GM12891 (cell line): Measurements from ENCODE around the gene CCDC85A.

Source experiments
- DNase-seq: peaks from one replicate; pipeline ENCODE4 v3.0.0; 2011; ENCODE audit warnings: low spot score; ENCODE audit not compliant: insufficient read length
- FAIRE-seq: peaks from 2 replicates; lab custom pipeline; 2011; peaks lifted over from hg19 to GRCh38; lab: Jason Lieb, UNC
- PAX5 ChIP-seq: IDR thresholded peaks from 2 replicates; pipeline ENCODE4 v1.6.1; 2011; ENCODE audit warnings: low read length, moderate library complexity, mild to moderate bottlenecking; ENCODE audit not compliant: insufficient read depth, severe bottlenecking
- POLR2A ChIP-seq: IDR thresholded peaks from 2 replicates; pipeline ENCODE4 v1.6.1; 2011; ENCODE audit warnings: low read depth, low read length, control low read depth
- POLR2AphosphoS5 ChIP-seq: IDR thresholded peaks from 2 replicates; pipeline ENCODE4 v1.6.1; 2011; ENCODE audit warnings: low read depth, low read length, control low read depth
- POU2F2 ChIP-seq: IDR thresholded peaks from 2 replicates; pipeline ENCODE4 v1.6.1; 2011; ENCODE audit warnings: low read depth, mild to moderate bottlenecking, control low read depth, low read length, moderate library complexity
- SPI1 ChIP-seq: IDR thresholded peaks from 2 replicates; pipeline ENCODE4 v1.6.1; 2011; ENCODE audit warnings: low read depth, low read length, control low read depth
- TAF1 ChIP-seq: IDR thresholded peaks from 2 replicates; pipeline ENCODE4 v1.6.1; 2011; ENCODE audit warnings: low read depth, low read length, control low read depth

The CCDC85A gene

DNA sequence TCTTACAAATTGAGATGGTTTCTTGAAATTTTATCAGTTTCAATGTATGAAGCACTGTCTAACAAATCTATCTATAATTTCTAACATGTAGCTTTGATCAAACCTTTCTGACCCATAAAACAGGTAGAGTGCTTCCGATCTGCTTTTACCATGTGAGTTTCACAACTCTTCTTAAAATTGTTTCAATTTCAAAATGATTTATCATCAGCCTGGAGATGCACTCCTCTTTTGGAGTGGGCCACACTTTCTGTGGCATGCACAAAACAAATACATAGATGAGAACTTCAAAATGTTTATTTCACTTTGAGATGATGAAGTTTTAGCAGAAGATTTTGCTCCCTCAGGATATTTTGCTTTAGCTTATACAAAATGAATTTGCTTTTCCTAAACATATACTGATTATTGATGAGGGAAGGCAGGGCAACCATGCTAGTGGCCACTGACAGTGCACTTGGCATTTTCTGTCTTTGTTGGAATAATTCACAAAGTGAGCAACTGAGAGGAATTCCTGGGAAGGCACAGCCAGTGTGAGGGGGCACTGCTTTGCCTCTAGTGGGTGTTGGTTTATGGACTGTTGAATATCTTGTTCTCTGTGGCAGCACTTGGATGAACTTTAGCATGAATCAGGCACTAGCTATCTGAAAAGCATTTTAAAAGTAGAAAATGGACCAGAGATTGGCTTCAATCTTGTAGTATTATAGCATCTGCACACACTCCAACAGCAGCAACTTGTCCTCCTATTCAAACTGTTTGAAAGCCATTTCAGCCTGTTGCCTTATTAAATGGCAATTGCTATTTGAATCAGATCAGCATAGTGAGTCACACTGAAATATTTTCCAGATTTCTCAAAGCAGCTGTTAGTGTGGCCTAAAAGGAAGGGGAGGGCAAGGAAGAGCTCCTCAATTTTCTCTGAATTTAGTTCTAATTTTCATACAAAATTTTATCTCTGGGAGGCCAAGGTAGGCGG lies 193.2 kb downstream of the CCDC85A start:
- FAIRE-seq (no peak), DNase-seq (no peak)
- TF ChIP-seq POLR2AphosphoS5 (no peak), POLR2A (no peak), SPI1 (no peak), POU2F2 (no peak), TAF1 (no peak)

DNA sequence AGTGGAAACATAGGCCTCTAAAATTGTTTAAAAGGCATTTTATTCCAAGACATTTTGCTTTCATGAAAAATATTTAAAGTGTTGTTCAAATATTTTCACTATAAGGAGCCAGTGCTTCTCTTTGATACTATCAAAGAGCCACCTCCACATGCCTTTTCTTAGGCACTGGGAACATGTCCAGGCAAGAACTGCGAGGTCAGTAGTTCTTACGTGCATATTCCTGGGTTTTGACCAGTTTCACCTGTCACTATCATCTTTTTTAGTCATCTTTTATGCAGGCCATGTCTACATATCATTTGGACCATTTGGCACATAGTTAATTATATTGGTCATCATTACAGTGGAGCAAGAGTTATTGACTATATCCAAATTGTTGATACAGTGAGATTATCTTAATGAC lies 195.3 kb downstream of the CCDC85A start:
- no peak for FAIRE-seq
- TF ChIP-seq SPI1 (no peak), POLR2A (no peak), POLR2AphosphoS5 (no peak), POU2F2 (no peak), TAF1 (no peak), PAX5 (no peak)
- DNase-seq: no peak

GRCh38 chr2:56380861-56381260 lies 197.1 kb downstream of the CCDC85A start:
- FAIRE-seq: no peak

GRCh38 chr2:56382466-56382865 lies 198.7 kb downstream of the CCDC85A start:
- FAIRE-seq (no peak), DNase-seq (no peak)
- TF ChIP-seq POU2F2 (no peak), POLR2A (no peak), POLR2AphosphoS5 (no peak), TAF1 (no peak), PAX5 (no peak), SPI1 (no peak)

More at GRCh38 chr2:56380861-56381260, 197.1 kb downstream of the CCDC85A start:
- no peak for TF ChIP-seq POU2F2
- TF ChIP-seq TAF1: no peak
- TF ChIP-seq POLR2A: no peak
- no peak for TF ChIP-seq POLR2AphosphoS5
- TF ChIP-seq SPI1: no peak
- TF ChIP-seq PAX5: no peak
- DNase-seq: no peak

- FAIRE-seq: no peak
- TF ChIP-seq POU2F2 (no peak), POLR2AphosphoS5 (no peak), TAF1 (no peak), SPI1 (no peak), POLR2A (no peak), PAX5 (no peak)
- DNase-seq: no peak
Measured at GRCh38 chr2:56386657-56387056, 202.9 kb downstream of the CCDC85A start.

DNA sequence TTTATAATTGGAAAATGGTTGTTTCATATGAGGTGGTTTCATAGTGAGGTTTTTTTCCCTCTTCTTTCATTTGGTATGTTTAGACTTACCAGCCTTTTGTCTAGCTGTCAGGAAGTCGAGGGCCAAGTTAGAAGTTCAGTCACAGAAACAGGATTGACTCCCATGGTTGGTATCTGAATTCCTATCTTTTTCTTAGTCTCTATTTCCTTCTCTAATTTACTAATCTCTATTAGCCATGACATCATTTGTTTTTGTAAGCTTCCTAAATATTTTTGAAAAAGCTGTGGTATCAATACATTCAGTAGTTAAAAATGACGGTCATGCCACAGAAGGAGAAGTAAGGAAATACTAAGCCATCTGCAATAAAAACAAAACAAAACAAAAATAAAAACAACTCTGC lies 206.9 kb downstream of the CCDC85A start:
- TF ChIP-seq POLR2A (no peak), SPI1 (no peak), PAX5 (no peak), POU2F2 (no peak), POLR2AphosphoS5 (no peak), TAF1 (no peak)
- no peak for FAIRE-seq
- DNase-seq: no peak

DNA sequence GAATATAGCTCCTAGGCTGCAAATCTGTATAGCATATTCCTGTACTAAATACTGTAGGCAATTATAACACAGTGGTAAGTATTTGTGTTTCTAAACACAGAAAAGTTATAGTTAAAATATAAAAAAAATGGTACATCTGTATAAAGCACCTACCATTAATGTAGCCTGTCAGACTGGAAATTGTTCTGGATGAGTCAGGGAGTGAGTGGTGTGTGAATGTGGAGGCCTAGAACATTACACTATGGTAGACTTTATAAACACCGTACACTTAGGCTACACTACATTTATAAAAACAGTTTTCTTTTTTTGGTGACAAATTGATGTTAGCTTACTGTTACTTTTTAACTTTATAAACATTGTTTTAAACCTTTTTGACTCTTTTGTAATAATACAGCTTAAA lies 226.3 kb downstream of the CCDC85A start:
- DNase-seq (no peak), FAIRE-seq (no peak)
- TF ChIP-seq POU2F2 (no peak), POLR2AphosphoS5 (no peak), PAX5 (no peak), POLR2A (no peak), TAF1 (no peak), SPI1 (no peak)

GRCh38 chr2:56416500-56417176 lies 232.8 kb downstream of the CCDC85A start:
- FAIRE-seq (no peak), DNase-seq (no peak)
- TF ChIP-seq POU2F2 (no peak), POLR2AphosphoS5 (no peak), POLR2A (no peak)
